PC-3 (cell line): ENCODE measurements around the gene CHST3. TPM values are rescaled to one million over a fixed set of nuclear protein-coding genes. Genes with fewer than 3 reads are reported as not detected.

Experiments used
- ATAC-seq: fragments of 200-7000 bp; cut with Tn5 transposase; 2 replicates; pipeline ENCODE4 v1.9.1; 2020; ENCODE audit warnings: mild to moderate bottlenecking, moderate library complexity
- BruUV-seq: library from RNA; stranded (reverse); fragments of 400-500 nt; replicated peaks from 2 replicates; lab custom pipeline; 2021; lab: Mats Ljungman, UMichigan
- CTCF ChIA-PET: fragments of 300-600 bp; sonication (Branson Sonifier 250); formaldehyde crosslinking; loops from one replicate; lab custom pipeline; 2022; ENCODE audit warnings: antibody characterized with exemption; lab: Charles Lee
- POLR2A ChIA-PET: fragments of 300-600 bp; sonication (Branson Sonifier 250); formaldehyde crosslinking; loops from one replicate; lab custom pipeline; 2022; ENCODE audit warnings: antibody characterized with exemption; ENCODE audit not compliant: unreplicated experiment; lab: Charles Lee
- DNase-seq: peaks from one replicate; pipeline ENCODE4 v3.0.0-alpha.2; 2015
- H2AFZ ChIP-seq: fragments of 300-600 bp; sonication (generic); 2 replicates; pipeline ENCODE4 v1.6.0; 2016; ENCODE audit warnings: antibody characterized with exemption, low read length
- H3F3A ChIP-seq: fragments of 300-600 bp; sonication (generic); one replicate; pipeline ENCODE4 v1.6.0; 2017; ENCODE audit warnings: antibody characterized with exemption, low read length, control low read depth, mild to moderate bottlenecking; ENCODE audit not compliant: unreplicated experiment
- H3K27ac ChIP-seq: fragments of 300-600 bp; sonication (generic); 2 replicates; pipeline ENCODE4 v1.5.1; 2016; ENCODE audit warnings: mild to moderate bottlenecking, low read length
- H3K27me3 ChIP-seq: fragments of 300-600 bp; sonication (generic); 2 replicates; pipeline ENCODE4 v1.6.1; 2016; ENCODE audit warnings: low read length, mixed read lengths
- H3K36me3 ChIP-seq: fragments of 300-600 bp; sonication (generic); 2 replicates; pipeline ENCODE4 v1.6.1; 2016; ENCODE audit warnings: low read depth, mixed run types, low read length, mixed read lengths
- H3K4me1 ChIP-seq: fragments of 300-600 bp; sonication (generic); 2 replicates; pipeline ENCODE4 v1.5.1; 2016; ENCODE audit warnings: low read length; ENCODE audit not compliant: insufficient read depth
- H3K4me2 ChIP-seq: fragments of 300-600 bp; sonication (generic); 2 replicates; pipeline ENCODE4 v1.6.0; 2016; ENCODE audit warnings: low read length
- H3K4me3 ChIP-seq: fragments of 300-600 bp; sonication (generic); 2 replicates; pipeline ENCODE4 v1.5.1; 2016; ENCODE audit warnings: mild to moderate bottlenecking, low read length, mixed read lengths
- H3K79me2 ChIP-seq: fragments of 300-600 bp; sonication (generic); 2 replicates; pipeline ENCODE4 v1.6.1; 2017; ENCODE audit warnings: low read length, mixed read lengths
- H3K9ac ChIP-seq: fragments of 300-600 bp; sonication (generic); 2 replicates; pipeline ENCODE4 v1.6.0; 2016; ENCODE audit warnings: mild to moderate bottlenecking, low read length
- H3K9me2 ChIP-seq: fragments of 300-600 bp; sonication (generic); replicated peaks from 2 replicates; pipeline ENCODE4 v1.6.1; 2016; ENCODE audit warnings: mixed run types, low read length, mixed read lengths
- H3K9me3 ChIP-seq: fragments of 300-600 bp; sonication (generic); 2 replicates; pipeline ENCODE4 v1.6.1; 2016; ENCODE audit warnings: low read length, mixed read lengths
- H4K20me1 ChIP-seq: fragments of 300-600 bp; sonication (generic); 2 replicates; pipeline ENCODE4 v1.6.1; 2016; ENCODE audit warnings: low read length, mixed read lengths
- EZH2 ChIP-seq: fragments of 300-600 bp; sonication (generic); IDR thresholded peaks from one replicate; pipeline ENCODE4 v1.6.1; 2017; ENCODE audit warnings: antibody characterized with exemption, mild to moderate bottlenecking, low read length; ENCODE audit not compliant: unreplicated experiment
- EZH2phosphoT487 ChIP-seq: fragments of 300-600 bp; sonication (generic); IDR thresholded peaks from 2 replicates; pipeline ENCODE4 v1.6.1; 2018; ENCODE audit warnings: mild to moderate bottlenecking, antibody characterized with exemption, low read length, borderline replicate concordance
- intact Hi-C: fragments of 100-400 bp; cut with micrococcal nuclease; formaldehyde crosslinking; loops from 2 replicates; pipeline ENCODE4 v1.9.0; 2023
- total RNA-seq: library from RNA; depleted of rRNA; stranded (reverse); fragments of >200 nt; gene quantifications from 2 replicates; pipeline ENCODE4 v1.2.3, GENCODE V29; 2014
- TF ChIP-seq, protein P1 (sequence below): fragments of 300-600 bp; sonication (generic); conservative IDR thresholded peaks from 2 replicates; pipeline ENCODE4 v1.5.1; 2017; ENCODE audit warnings: antibody characterized with exemption, low read depth, mild to moderate bottlenecking, low read length

CHST3 gene
- total RNA-seq, 1 experiment from 2014 or later, result 12.7 TPM

DNA sequence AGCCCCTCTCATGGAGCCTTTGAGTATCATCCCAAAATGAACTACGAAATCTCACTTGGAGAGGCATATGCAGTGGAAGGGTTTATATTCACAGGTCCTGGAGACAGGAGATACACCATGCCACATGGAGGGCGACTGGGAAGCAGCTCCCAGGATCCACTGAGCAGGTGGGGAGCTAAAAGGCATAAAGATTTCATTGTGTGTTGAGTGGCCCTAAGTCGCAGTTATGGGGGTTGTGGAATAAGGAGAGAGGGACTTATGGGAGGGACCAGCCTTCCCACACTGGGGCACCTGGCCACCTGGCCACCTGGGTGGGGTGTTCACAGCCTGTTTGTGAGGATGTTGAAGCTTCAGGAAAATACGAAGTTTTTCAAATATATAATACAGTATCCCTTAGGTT is 37.0 kb upstream of the CHST3 start:
- intact Hi-C loops, result no loop called here
- Histone ChIP-seq H3K36me3 (no peaks in the 10 kb centered on the region), H3K27me3 (no peaks in the 10 kb centered on the region), H3K4me1 (no peaks in the 10 kb centered on the region), H3F3A (no peaks in the 10 kb centered on the region), H3K9me3 (no peaks in the 10 kb centered on the region), H3K79me2 (no peaks in the 10 kb centered on the region), H3K4me3 (no peak overlapping the region), H3K9ac (no peak overlapping the region), H4K20me1 (no peaks in the 10 kb centered on the region), H2AFZ (no peak overlapping the region), H3K27ac (no peak overlapping the region), H3K4me2 (no peak overlapping the region), H3K9me2 (no peaks in the 10 kb centered on the region)
- TF ChIP-seq, protein P1, sequence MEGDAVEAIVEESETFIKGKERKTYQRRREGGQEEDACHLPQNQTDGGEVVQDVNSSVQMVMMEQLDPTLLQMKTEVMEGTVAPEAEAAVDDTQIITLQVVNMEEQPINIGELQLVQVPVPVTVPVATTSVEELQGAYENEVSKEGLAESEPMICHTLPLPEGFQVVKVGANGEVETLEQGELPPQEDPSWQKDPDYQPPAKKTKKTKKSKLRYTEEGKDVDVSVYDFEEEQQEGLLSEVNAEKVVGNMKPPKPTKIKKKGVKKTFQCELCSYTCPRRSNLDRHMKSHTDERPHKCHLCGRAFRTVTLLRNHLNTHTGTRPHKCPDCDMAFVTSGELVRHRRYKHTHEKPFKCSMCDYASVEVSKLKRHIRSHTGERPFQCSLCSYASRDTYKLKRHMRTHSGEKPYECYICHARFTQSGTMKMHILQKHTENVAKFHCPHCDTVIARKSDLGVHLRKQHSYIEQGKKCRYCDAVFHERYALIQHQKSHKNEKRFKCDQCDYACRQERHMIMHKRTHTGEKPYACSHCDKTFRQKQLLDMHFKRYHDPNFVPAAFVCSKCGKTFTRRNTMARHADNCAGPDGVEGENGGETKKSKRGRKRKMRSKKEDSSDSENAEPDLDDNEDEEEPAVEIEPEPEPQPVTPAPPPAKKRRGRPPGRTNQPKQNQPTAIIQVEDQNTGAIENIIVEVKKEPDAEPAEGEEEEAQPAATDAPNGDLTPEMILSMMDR, result no peak
- TF ChIP-seq EZH2 (no peak), EZH2phosphoT487 (no peak)
- ChIA-PET CTCF (no interaction called here), POLR2A (interaction anchor here (0.6 kb wide), 1 partner anchor 87 kb away, joined by 4 read pairs; no protein-coding TSS in a partner anchor)
- BruUV-seq, result no TSS peak
- ATAC-seq, result no peak
- DNase-seq, result no peak

GRCh38 chr10:71927776-71928592 is 36.2 kb upstream of the CHST3 start:
- no peaks in the 10 kb centered on the region for H3F3A ChIP-seq
- no peak overlapping the region for H3K9ac ChIP-seq
- no peaks in the 10 kb centered on the region for H3K9me2 ChIP-seq
- intact Hi-C loops, result no loop called here
- no peak overlapping the region for H2AFZ ChIP-seq
- BruUV-seq, result no TSS peak
- ChIA-PET CTCF (no interaction called here), POLR2A (no interaction called here)
- H3K9me3 ChIP-seq, result no peaks in the 10 kb centered on the region
- TF ChIP-seq EZH2 (no peak), EZH2phosphoT487 (no peak)
- H3K4me2 ChIP-seq, result no peak overlapping the region
- H4K20me1 ChIP-seq, result no peaks in the 10 kb centered on the region
- no peak for ATAC-seq
- H3K27me3 ChIP-seq, result no peaks in the 10 kb centered on the region
- no peak for DNase-seq
- H3K4me3 ChIP-seq, result no peak overlapping the region
- H3K36me3 ChIP-seq, result no peaks in the 10 kb centered on the region
- H3K4me1 ChIP-seq, result no peaks in the 10 kb centered on the region
- H3K79me2 ChIP-seq, result no peaks in the 10 kb centered on the region
- no peak overlapping the region for H3K27ac ChIP-seq

DNA sequence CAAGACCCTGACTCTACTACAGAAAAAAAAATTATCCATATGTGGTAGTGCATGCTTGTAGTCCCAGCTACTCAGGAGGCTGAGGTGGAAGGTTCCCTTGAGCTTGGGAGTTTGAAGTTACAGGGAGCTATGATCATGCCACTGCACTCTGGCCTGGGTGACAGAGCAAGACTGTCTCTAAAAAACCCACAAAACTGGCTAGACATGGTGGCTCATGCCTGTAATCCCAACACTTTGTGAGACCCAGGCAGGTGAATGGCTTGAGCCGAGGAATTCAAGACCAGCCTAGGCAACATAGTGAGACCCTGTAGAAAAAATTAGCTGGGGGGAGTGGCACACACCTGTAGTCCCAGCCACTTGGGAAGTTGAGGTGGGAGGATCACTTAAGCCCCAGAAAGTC is 32.9 kb upstream of the CHST3 start:
- intact Hi-C loops, result no loop called here
- Histone ChIP-seq H3K9me3 (no peaks in the 10 kb centered on the region), H3K36me3 (no peaks in the 10 kb centered on the region), H3K4me3 (no peak overlapping the region), H3K27ac (no peak overlapping the region), H3K4me2 (no peak overlapping the region), H3K27me3 (no peaks in the 10 kb centered on the region), H3K9ac (no peak overlapping the region), H3K79me2 (no peaks in the 10 kb centered on the region), H2AFZ (no peak overlapping the region), H3K9me2 (no peaks in the 10 kb centered on the region), H3K4me1 (no peaks in the 10 kb centered on the region), H3F3A (no peaks in the 10 kb centered on the region), H4K20me1 (no peaks in the 10 kb centered on the region)
- BruUV-seq, result no TSS peak
- TF ChIP-seq, protein P1, result no peak
- no peak for TF ChIP-seq EZH2
- TF ChIP-seq EZH2phosphoT487, result no peak
- ATAC-seq (no peak), DNase-seq (no peak)
- POLR2A ChIA-PET, result no interaction called here
- CTCF ChIA-PET, result no interaction called here
